Right ventricle myocardium inferior (tissue), 1 donor: ENCODE measurements around the gene FBXW7. TPM values are rescaled to one million over a fixed set of nuclear protein-coding genes. Genes with fewer than 3 reads are reported as not detected.

Source experiments
- ATAC-seq: fragments of 200-7000 bp; cut with Tn5 transposase; one replicate; pipeline ENCODE4 v1.9.1; 2020; ENCODE audit warnings: mild to moderate bottlenecking, moderate library complexity
- DNase-seq: peaks from one replicate; pipeline ENCODE4 v3.0.0; 2021; ENCODE audit errors: missing footprints
- intact Hi-C: fragments of 100-400 bp; cut with DNase I; formaldehyde crosslinking; loops from one replicate; pipeline ENCODE4 v1.11.0; 2022
- total RNA-seq: library from RNA; stranded (reverse); fragmentation: NEBNext Ultra II Directional; extraction: Animal tissue kit (Norgen Biotek cat#: 25700); gene quantifications from one replicate; pipeline ENCODE4 v1.2.1, GENCODE V29; 2021
- donor health status: DM: no; HTN: yes; CAD: no; lungs with severe emphysema.

The FBXW7 gene
- total RNA-seq, 1 donor from 2014 or later, result 55.9 TPM

- intact Hi-C loops, result loop anchor here (5.0 kb wide), 1 partner anchor 186 kb away; no protein-coding TSS in a partner anchor
- ATAC-seq, result no peak
- no peak for DNase-seq
Observed at GRCh38 chr4:152456609-152457008, 79.3 kb downstream of the FBXW7 start.

GRCh38 chr4:152455311-152455710 lies 80.6 kb downstream of the FBXW7 start:
- DNase-seq (no peak), ATAC-seq (no peak)
- intact Hi-C loops, result loop anchor here (5.0 kb wide), 1 partner anchor 187 kb away; no protein-coding TSS in a partner anchor

- DNase-seq, result no peak
- intact Hi-C loops, result loop anchor here (5.0 kb wide), 1 partner anchor 188 kb away; no protein-coding TSS in a partner anchor
- no peak for ATAC-seq
Observed at GRCh38 chr4:152454398-152455011, 81.4 kb downstream of the FBXW7 start.

GRCh38 chr4:152451496-152451895 lies 84.4 kb downstream of the FBXW7 start:
- no peak for DNase-seq
- intact Hi-C loops, result no loop called here
- no peak for ATAC-seq

GRCh38 chr4:152448854-152449253 lies 87.0 kb downstream of the FBXW7 start:
- DNase-seq, result no peak
- intact Hi-C loops, result no loop called here
- ATAC-seq, result no peak

GRCh38 chr4:152448038-152448707 lies 87.7 kb downstream of the FBXW7 start:
- ATAC-seq (no peak), DNase-seq (no peak)
- intact Hi-C loops, result no loop called here

- ATAC-seq (no peak), DNase-seq (no peak)
- intact Hi-C loops, result no loop called here
Observed at GRCh38 chr4:152443859-152444258, 92.0 kb downstream of the FBXW7 start.

- no peak for ATAC-seq
- intact Hi-C loops, result no loop called here
- no peak for DNase-seq
Observed at GRCh38 chr4:152437561-152437960, 98.3 kb downstream of the FBXW7 start.

- DNase-seq (no peak), ATAC-seq (no peak)
- intact Hi-C loops, result no loop called here
Observed at GRCh38 chr4:152436384-152436783, 99.5 kb downstream of the FBXW7 start.

- intact Hi-C loops, result no loop called here
- DNase-seq, result no peak
- no peak for ATAC-seq
Observed at GRCh38 chr4:152434011-152434410, 101.9 kb downstream of the FBXW7 start.

GRCh38 chr4:152431784-152432183 lies 104.1 kb downstream of the FBXW7 start:
- ATAC-seq (no peak), DNase-seq (no peak)
- intact Hi-C loops, result no loop called here

- intact Hi-C loops, result no loop called here
- no peak for DNase-seq
- ATAC-seq, result no peak
Observed at GRCh38 chr4:152431291-152431690, 104.6 kb downstream of the FBXW7 start.

- intact Hi-C loops, result no loop called here
- DNase-seq (no peak), ATAC-seq (no peak)
Observed at GRCh38 chr4:152430507-152430906, 105.4 kb downstream of the FBXW7 start.

GRCh38 chr4:152427981-152428380 lies 107.9 kb downstream of the FBXW7 start:
- intact Hi-C loops, result no loop called here
- ATAC-seq, result no peak
- no peak for DNase-seq

GRCh38 chr4:152424977-152425376 lies 110.9 kb downstream of the FBXW7 start:
- intact Hi-C loops, result no loop called here
- ATAC-seq (no peak), DNase-seq (no peak)

- DNase-seq (no peak), ATAC-seq (no peak)
- intact Hi-C loops, result no loop called here
Observed at GRCh38 chr4:152424396-152424795, 111.5 kb downstream of the FBXW7 start.

- intact Hi-C loops, result no loop called here
- ATAC-seq (no peak), DNase-seq (no peak)
Observed at GRCh38 chr4:152422817-152423320, 113.0 kb downstream of the FBXW7 start.

GRCh38 chr4:152421576-152421975 lies 114.3 kb downstream of the FBXW7 start:
- no peak for DNase-seq
- intact Hi-C loops, result no loop called here
- ATAC-seq, result no peak

- DNase-seq (no peak), ATAC-seq (no peak)
- intact Hi-C loops, result no loop called here
Observed at GRCh38 chr4:152419809-152420208, 116.1 kb downstream of the FBXW7 start.

- intact Hi-C loops, result no loop called here
- ATAC-seq (no peak), DNase-seq (no peak)
Observed at GRCh38 chr4:152417673-152418072, 118.2 kb downstream of the FBXW7 start.
